GM12801 (cell line): ENCODE measurements around the gene BMAL1.

Experiments used
- CTCF ChIP-seq: IDR thresholded peaks from one replicate; pipeline ENCODE4 v1.5.1; 2011; ENCODE audit warnings: control low read depth; ENCODE audit not compliant: insufficient read length; ENCODE audit errors: extremely low read depth

The BMAL1 gene

GRCh38 chr11:13237761-13238160 is 39.8 kb upstream of the BMAL1 start:
- TF ChIP-seq CTCF: no peak

- no peak for TF ChIP-seq CTCF
Measured at GRCh38 chr11:13238879-13239514, 38.6 kb upstream of the BMAL1 start.

GRCh38 chr11:13242564-13242963 is 35.0 kb upstream of the BMAL1 start:
- no peak for TF ChIP-seq CTCF

DNA sequence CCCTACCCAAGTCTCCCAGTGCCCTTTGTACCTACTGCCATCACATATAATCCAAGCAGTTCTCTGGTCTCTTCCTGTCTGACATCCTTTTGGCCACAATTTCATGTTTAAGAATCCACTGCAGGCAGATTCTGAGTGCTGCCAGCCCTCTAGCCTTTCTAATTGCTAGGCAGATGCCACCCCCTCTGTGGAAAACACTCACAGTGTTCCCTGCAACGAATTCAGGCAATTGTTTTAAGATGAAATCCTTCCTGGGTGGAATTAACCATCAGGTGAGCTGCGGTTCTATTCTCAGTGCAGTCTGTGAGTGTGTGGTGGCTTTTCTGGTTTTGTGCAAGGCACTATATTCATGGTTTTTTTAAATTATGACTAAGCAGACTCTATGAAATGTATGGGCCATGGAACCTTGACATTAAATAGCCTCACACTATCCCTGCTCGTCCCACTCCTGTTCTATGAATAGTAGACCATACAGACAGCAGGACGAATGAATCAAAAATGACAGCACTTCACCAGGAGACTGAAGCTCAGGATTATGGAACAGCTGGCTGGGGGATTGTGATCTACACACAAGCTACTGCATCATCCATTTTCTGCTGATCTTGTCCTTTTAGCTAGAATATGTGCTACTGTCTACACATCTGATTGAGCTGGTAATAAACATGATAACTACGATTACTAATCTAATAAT is 29.8 kb upstream of the BMAL1 start:
- TF ChIP-seq CTCF: no peak

- no peak for TF ChIP-seq CTCF
Measured at GRCh38 chr11:13249177-13249576, 28.4 kb upstream of the BMAL1 start.

GRCh38 chr11:13249992-13250391 is 27.6 kb upstream of the BMAL1 start:
- TF ChIP-seq CTCF: no peak

DNA sequence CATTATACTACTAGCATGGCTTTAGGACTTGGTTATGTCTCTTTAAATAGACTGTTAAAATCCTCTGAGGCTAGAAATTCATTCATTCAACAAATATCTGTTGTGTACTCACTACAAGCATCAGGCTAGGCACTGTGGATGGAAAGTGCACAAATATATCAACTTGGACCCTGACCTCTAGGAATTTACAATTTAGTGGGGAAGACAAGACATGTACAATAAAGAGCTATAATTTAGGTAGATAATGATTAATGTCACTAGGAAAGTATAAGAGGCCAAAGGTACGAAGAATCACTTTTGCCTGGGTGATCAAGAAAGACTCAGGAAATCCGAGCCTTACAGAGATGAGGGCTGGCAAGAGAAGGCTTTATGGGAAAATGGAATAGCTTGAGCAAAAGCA is 25.6 kb upstream of the BMAL1 start:
- TF ChIP-seq CTCF: no peak

DNA sequence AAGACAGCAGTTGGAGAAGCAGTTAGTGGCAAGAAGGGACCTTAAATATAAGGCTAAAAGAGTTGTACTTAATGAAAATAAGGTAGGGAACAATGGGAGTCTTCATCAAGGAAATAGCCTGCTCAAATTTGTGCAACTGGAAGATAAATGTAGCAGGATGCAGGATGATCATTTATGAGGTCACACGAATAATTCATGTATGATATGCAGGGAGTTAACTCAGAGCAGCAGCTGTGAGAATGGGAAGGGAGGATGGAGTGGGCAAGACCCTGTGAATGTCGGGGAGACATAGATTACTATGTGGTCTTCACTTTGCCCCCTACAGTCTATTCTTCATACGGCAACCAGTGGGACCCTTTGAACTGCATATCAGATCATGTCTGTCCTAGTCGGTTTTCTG is 25.2 kb upstream of the BMAL1 start:
- no peak for TF ChIP-seq CTCF
